ENCODE data around the gene BLOC1S3. TPM values are rescaled to one million over a fixed set of nuclear protein-coding genes. Genes with fewer than 3 reads are reported as not detected.
A peak's percentile ranks its signal among the peaks of the same experiment; 100 is the strongest.

Gene BLOC1S3
- total and polyA plus RNA-seq, 2 of the 13 experiments (the other 11 are each of a cell fraction or from before 2014, with no cell fraction given) = 4.3 to 4.8 TPM

DNA sequence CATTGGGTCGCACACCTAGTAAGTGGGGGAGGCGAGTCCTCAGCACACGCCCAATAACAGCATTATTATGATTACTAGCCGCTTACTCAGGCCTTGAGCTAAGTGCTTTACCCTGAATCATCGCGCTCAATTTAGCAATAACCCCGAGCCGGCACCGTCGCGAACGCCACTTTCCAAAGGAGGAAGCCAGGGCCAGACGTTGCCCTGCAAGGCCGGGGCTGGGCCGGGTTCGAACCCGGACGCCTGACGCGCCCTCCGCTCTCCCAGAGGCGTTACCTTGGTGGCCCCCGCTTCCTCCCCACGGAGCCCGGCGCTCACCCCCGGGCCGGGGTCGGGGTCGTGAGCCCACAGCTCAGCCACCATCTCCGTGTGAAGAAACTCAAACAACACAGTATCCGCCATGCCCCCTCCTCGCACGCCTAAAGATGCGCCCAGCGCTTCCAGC is 745 bp upstream of the BLOC1S3 start, which contains the start of gene TRAPPC6A (continued):
- TF ChIP-seq CBX5 (CRISPR knock-in tag; IDR thresholded peaks at IDR 0.05; ENCODE audit: borderline replicate concordance) (no peak), ZMAT3 (CRISPR knock-in tag; conservative IDR thresholded peaks at IDR 0.05) (peak; percentile 94), PTBP1 (IDR thresholded peaks at IDR 0.05; ENCODE audit: low read depth, low read length, poor library complexity, severe bottlenecking) (peak; percentile 54), ZIK1 (CRISPR knock-in tag; IDR thresholded peaks at IDR 0.05; ENCODE audit: borderline replicate concordance, low read depth) (no peak), ZNF335 (CRISPR knock-in tag; IDR thresholded peaks at IDR 0.05) (peak; percentile 20; the same call in 1 of the 2 replicates), ZNF430 (CRISPR knock-in tag; IDR thresholded peaks at IDR 0.05) (peak; percentile 86), FOSL2 (CRISPR knock-in tag; IDR thresholded peaks at IDR 0.05) (0 out of 2 replicates have a peak, but pooled peaks have one; percentile 5), ZNF563 (CRISPR knock-in tag; IDR thresholded peaks at IDR 0.05) (peak; percentile 56; the same call in 1 of the 2 replicates), ZGPAT (CRISPR knock-in tag; IDR thresholded peaks at IDR 0.05) (0 out of 2 replicates have a peak, but pooled peaks have one; percentile 51), ZNF710 (CRISPR knock-in tag; IDR thresholded peaks at IDR 0.05; ENCODE audit: borderline replicate concordance) (peak; percentile 70; the same call in 1 of the 2 replicates), RCOR2 (CRISPR knock-in tag; IDR thresholded peaks at IDR 0.05) (no peak), CEBPG (CRISPR knock-in tag; IDR thresholded peaks at IDR 0.05) (no peak), UBTF (CRISPR knock-in tag; IDR thresholded peaks at IDR 0.05) (peak; percentile 90), ZNF205 (CRISPR knock-in tag; IDR thresholded peaks at IDR 0.05) (0 out of 2 replicates have a peak, but pooled peaks have one; percentile 12), SALL1 (CRISPR knock-in tag; IDR thresholded peaks at IDR 0.05) (peak; percentile 74; the same call in 1 of the 2 replicates), MED8 (CRISPR knock-in tag; IDR thresholded peaks at IDR 0.05; ENCODE audit: insufficient replicate concordance) (peak; percentile 62), ZNF639 (CRISPR knock-in tag; conservative IDR thresholded peaks at IDR 0.05) (no peak), BORCS8-MEF2B (CRISPR knock-in tag; IDR thresholded peaks at IDR 0.05) (peak; percentile 84; the same call in 1 of the 2 replicates)
- TF ChIP-seq, protein P1, sequence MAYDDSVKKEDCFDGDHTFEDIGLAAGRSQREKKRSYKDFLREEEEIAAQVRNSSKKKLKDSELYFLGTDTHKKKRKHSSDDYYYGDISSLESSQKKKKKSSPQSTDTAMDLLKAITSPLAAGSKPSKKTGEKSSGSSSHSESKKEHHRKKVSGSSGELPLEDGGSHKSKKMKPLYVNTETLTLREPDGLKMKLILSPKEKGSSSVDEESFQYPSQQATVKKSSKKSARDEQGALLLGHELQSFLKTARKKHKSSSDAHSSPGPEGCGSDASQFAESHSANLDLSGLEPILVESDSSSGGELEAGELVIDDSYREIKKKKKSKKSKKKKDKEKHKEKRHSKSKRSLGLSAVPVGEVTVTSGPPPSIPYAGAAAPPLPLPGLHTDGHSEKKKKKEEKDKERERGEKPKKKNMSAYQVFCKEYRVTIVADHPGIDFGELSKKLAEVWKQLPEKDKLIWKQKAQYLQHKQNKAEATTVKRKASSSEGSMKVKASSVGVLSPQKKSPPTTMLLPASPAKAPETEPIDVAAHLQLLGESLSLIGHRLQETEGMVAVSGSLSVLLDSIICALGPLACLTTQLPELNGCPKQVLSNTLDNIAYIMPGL (CRISPR knock-in tag; IDR thresholded peaks at IDR 0.05; ENCODE audit: borderline replicate concordance in 1 of 2, low read depth in 1 of 2) = peak in 1 of 2 experiments; percentile 54; a peak in 1 of 4 replicates
- TF ChIP-seq, protein P2, sequence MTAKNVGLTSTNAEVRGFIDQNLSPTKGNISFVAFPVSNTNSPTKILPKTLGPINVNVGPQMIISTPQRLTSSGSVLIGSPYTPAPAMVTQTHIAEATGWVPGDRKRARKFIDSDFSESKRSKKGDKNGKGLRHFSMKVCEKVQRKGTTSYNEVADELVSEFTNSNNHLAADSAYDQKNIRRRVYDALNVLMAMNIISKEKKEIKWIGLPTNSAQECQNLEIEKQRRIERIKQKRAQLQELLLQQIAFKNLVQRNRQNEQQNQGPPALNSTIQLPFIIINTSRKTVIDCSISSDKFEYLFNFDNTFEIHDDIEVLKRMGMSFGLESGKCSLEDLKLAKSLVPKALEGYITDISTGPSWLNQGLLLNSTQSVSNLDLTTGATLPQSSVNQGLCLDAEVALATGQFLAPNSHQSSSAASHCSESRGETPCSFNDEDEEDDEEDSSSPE (CRISPR knock-in tag; IDR thresholded peaks at IDR 0.05) = no peak

Data from HepG2 (cell line).